Testis (tissue), 2 donors: Measurements from ENCODE around the gene AFP.

ENCODE experiments used
- POLR2A ChIP-seq: fragments of 450-650 bp; IDR thresholded peaks from one replicate; pipeline ENCODE4 v1.6.1; 2017; ENCODE audit warnings: antibody characterized with exemption, mild to moderate bottlenecking, moderate library complexity
- TF ChIP-seq, protein P1 (sequence below), 3 experiments: fragments of 450-650 bp in 2 of 3; fragments of 200-600 bp in 1 of 3; sonication (generic) in 1 of 3; IDR thresholded peaks; one replicate each; pipeline ENCODE4 v1.5.1; 2016 to 2019; ENCODE audit warnings: antibody characterized with exemption in 3 of 3, mild to moderate bottlenecking in 2 of 3, moderate library complexity in 1 of 3

DNA sequence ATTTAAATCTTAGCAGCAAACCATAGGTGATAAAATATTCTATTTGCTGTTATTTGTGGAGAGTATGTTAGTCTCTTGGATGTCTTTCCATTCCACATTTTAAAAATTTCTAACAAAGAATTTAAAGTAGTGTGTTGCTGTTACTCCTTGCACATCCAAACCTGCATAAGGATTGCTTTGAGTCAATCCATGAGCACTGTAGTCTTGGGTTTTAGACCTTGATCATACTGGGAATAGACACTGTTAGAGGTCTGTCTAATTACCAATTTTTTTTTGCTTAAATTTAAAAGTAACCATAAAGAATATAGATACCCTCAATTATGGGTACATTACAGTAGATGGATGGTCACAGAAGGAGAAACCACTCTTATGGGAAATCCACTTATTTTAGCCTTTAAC lies 1.5 kb downstream of the AFP start:
- TF ChIP-seq, protein P1, sequence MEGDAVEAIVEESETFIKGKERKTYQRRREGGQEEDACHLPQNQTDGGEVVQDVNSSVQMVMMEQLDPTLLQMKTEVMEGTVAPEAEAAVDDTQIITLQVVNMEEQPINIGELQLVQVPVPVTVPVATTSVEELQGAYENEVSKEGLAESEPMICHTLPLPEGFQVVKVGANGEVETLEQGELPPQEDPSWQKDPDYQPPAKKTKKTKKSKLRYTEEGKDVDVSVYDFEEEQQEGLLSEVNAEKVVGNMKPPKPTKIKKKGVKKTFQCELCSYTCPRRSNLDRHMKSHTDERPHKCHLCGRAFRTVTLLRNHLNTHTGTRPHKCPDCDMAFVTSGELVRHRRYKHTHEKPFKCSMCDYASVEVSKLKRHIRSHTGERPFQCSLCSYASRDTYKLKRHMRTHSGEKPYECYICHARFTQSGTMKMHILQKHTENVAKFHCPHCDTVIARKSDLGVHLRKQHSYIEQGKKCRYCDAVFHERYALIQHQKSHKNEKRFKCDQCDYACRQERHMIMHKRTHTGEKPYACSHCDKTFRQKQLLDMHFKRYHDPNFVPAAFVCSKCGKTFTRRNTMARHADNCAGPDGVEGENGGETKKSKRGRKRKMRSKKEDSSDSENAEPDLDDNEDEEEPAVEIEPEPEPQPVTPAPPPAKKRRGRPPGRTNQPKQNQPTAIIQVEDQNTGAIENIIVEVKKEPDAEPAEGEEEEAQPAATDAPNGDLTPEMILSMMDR (IDR thresholded peaks at IDR 0.05): no peak
- TF ChIP-seq POLR2A: no peak
